Stimulated activated CD4-positive, alpha-beta T cell treated with anti-CD3 and anti-CD28 coated beads, TNF-alpha, amount 100 ng/mL, for 24 hours (primary cell): ENCODE measurements around the gene SOS2.
A peak's percentile ranks its signal among the peaks of the same experiment; 100 is the strongest.
"Not testable (repeated sequence)": the region's sequence is repeated elsewhere in the genome, so short reads cannot be mapped to it uniquely, and the experiment has no call there.

Source experiments
- DNase-seq, 3 experiments: peaks; one replicate each; pipeline ENCODE4 v3.0.0-alpha.2; 2020; ENCODE audit warnings: low read depth in 3 of 3

SOS2 gene

DNA sequence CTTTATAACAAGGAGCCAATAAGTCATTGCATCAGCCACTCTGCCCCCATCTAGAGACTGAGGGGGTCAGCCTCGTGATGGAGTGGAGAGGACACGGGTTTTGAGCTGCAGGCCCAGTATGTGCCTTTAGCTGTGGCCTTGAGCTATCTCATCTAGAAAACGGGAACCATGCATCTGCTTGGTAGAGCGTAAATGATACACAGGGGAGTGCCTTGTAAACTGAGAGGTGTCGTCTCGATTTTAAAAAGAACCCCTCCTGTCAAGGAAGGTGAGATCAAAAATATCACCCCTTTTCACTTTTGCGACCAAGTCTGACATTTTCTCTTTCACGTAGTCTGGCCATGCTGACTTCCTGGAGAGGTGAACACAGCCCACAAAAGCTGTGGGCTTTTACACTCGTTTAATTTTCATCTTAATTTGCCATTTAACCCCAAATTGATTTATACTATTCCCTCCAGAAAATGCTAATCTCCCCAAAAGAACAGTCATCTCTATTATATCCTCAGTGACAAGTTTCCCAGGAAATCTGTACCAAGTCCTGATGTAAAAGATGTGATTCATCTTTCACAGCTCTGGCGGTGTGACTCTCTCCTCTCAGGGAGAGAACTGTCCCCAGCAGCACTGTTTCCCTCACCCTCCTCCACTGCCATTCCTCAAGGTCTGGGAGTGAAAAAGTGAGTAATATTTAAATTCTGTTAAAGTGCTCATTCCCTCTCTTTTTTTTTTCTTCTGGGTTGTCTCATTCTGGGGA lies 145.6 kb downstream of the SOS2 start:
- peak in 2 of 3 experiments; percentile 41 to 52 for DNase-seq

GRCh38 chr14:50084666-50085065 lies 146.7 kb downstream of the SOS2 start:
- no peak for DNase-seq

DNA sequence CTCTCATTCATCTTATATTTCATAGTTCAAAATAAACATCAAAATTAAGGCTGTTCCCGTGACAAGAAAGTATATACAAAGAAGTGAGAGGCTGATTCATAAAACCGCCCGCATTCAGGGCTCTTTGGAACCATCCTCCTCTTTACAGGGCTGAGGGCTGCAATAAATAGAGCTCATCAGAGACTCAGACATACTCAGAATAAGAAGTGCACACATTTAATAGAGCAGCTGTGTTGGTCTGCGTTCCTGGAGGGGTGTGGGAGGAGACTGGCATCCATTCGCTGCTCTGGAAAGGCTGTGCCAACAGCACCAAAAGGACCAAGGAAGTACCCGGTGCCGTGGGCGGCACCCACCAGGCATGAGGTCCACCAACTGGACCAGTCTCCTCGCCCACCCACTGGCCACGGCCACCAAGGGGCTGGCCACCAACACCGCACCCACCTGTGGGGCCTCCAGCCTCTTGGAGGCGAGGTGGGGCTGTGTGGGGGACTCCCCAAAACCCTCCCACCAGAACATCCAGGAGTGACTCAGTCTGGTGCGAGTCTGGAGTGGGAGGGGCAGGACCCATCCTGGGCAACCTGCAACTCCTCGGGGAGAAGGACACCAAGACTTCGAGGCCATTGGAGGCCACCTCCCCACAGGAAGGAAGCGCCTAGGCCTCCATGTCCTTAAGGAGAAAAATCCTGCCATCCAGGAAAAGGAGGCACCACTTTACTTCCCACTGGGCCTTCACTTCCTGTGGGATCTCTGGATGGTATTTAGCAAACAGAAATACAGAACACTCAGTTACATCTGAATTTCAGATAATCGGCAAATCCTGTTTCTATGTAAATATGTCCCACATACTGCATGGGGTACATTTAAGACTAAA lies 147.7 kb downstream of the SOS2 start:
- DNase-seq: peak; percentile 35 to 64 (median 62)

- peak; percentile 72 to 85 (median 84) for DNase-seq
These were observed 148.5 kb downstream of the SOS2 start for GRCh38 chr14:50082784-50083466.

- peak in 1 of 3 experiments; percentile 37 for DNase-seq
These were observed 149.1 kb downstream of the SOS2 start for GRCh38 chr14:50082308-50082742.

DNA sequence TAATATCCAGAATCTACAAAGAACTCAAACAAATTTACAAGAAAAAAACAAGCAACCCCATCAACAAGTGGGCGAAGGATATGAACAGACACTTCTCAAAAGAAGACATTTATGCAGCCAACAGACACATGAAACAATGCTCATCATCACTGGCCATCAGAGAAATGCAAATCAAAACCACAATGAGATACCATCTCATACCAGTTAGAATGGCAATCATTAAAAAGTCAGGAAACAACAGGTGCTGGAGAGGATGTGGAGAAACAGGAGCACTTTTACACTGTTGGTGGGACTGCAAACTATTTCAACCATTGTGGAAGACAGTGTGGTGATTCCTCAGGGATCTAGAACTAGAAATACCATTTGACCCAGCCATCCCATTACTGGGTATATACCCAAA lies 152.3 kb downstream of the SOS2 start:
- not testable (repeated sequence) for DNase-seq

DNA sequence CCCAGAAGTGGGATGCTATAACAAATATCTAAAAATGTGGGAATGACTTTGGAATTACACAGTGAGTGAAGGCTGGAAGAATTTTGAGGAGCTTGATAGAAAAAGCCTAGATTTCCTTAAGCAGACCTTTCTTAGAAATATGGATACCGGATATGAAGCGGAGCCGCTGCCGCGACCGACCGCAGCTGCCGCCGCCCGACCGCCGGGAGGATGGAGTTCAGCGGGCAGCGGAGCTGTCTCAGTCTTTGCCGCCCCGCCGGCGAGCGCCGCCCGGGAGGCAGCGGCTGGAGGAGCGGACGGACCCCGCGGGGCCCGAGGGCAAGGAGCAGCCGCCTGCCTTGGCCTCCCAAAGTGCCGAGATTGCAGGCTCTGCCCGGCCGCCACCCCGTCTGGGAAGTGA lies 157.7 kb downstream of the SOS2 start:
- DNase-seq: not testable (repeated sequence)

- DNase-seq: no peak
These were observed 159.0 kb downstream of the SOS2 start for GRCh38 chr14:50072395-50072794.

DNA sequence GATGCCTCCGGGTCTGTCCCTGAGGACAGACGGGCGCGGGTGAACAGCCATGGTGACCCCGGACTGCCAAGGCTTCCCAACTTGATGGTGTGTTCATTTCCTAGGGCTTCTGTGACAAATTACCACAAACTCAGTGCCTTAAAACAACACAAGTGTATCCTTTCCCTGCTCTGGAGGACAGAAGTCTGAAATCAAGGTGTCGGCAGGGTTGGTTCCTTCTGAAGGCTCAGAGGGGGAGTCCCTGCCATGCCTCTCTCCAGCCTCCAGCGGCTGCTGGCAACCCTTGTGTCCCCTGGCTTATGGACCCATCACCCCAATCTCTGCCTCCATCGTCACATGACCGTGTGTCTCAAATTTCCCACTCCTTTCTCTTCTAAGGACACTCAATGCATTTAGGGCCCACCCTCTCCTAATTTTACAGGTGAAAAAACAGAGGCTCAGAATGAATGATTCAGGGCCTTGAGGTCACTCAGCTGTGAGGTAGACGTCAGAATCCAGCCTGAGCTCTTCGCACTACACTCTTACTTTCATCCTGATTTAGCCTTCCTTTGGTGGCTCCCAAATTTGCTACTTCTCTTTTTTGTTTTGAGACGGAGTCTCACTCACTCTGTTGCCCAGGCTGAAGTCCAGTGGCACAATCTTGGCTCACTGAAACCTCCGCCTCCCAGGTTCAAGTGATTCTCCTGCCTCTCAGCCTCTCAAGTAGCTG lies 160.4 kb downstream of the SOS2 start:
- DNase-seq: no peak

- DNase-seq: no peak
These were observed 161.1 kb downstream of the SOS2 start for GRCh38 chr14:50070230-50070629.

GRCh38 chr14:50069325-50069724 lies 162.1 kb downstream of the SOS2 start:
- DNase-seq: no peak

GRCh38 chr14:50068496-50068895 lies 162.9 kb downstream of the SOS2 start:
- DNase-seq: no peak

- no peak for DNase-seq
These were observed 163.5 kb downstream of the SOS2 start for GRCh38 chr14:50067723-50068495.
